MCF 10A (cell line): ENCODE results near the gene BAMBI. TPM values are rescaled to one million over a fixed set of nuclear protein-coding genes. Genes with fewer than 3 reads are reported as not detected.

Experiments used
- BruUV-seq: library from RNA; stranded (reverse); fragments of 400-500 nt; replicated peaks from 2 replicates; lab custom pipeline; 2021; lab: Mats Ljungman, UMichigan
- CTCF ChIA-PET: fragments of 300-600 bp; sonication (Branson Sonifier 250); formaldehyde crosslinking; extraction: SDS; loops from one replicate; lab custom pipeline; 2021; ENCODE audit warnings: antibody characterized with exemption, inconsistent platforms; lab: Yijun Ruan, JAX
- POLR2A ChIA-PET: fragments of 300-600, 350-650 bp; sonication (Branson Sonifier 250); formaldehyde crosslinking; extraction: SDS; loops from one replicate; lab custom pipeline; 2020; ENCODE audit warnings: antibody characterized with exemption, inconsistent platforms; lab: Yijun Ruan, JAX
- DNase-seq: peaks from one replicate; pipeline ENCODE4 v3.0.0-alpha.2; 2018; ENCODE audit not compliant: unreplicated experiment
- H3K27ac Mint-ChIP-seq: one replicate; pipeline ENCODE4 v1.8.0; 2022; ENCODE audit warnings: mild to moderate bottlenecking, low read depth, mixed read lengths; ENCODE audit not compliant: unreplicated experiment
- H3K27me3 Mint-ChIP-seq: one replicate; pipeline ENCODE4 v1.8.0; 2022; ENCODE audit warnings: mixed read lengths; ENCODE audit not compliant: insufficient read depth, unreplicated experiment
- H3K36me3 Mint-ChIP-seq: one replicate; pipeline ENCODE4 v1.8.0; 2022; ENCODE audit warnings: mild to moderate bottlenecking, moderate library complexity, mixed read lengths; ENCODE audit not compliant: insufficient read depth, unreplicated experiment
- H3K4me1 Mint-ChIP-seq: one replicate; pipeline ENCODE4 v1.8.0; 2022; ENCODE audit warnings: mixed read lengths; ENCODE audit not compliant: insufficient read depth, unreplicated experiment
- H3K4me3 Mint-ChIP-seq: one replicate; pipeline ENCODE4 v1.8.0; 2022; ENCODE audit warnings: mild to moderate bottlenecking, moderate library complexity, mixed read lengths; ENCODE audit not compliant: unreplicated experiment
- H3K9me3 Mint-ChIP-seq: one replicate; pipeline ENCODE4 v1.8.0; 2022; ENCODE audit warnings: mixed read lengths; ENCODE audit not compliant: unreplicated experiment
- intact Hi-C: fragments of 100-400 bp; cut with micrococcal nuclease; formaldehyde crosslinking; loops from 2 replicates; pipeline ENCODE4 v1.14.1; 2022
- total RNA-seq: library from RNA; stranded (reverse); gene quantifications from 2 replicates; pipeline ENCODE4 v1.2.3, GENCODE V29; 2022
- TF ChIP-seq, protein P1 (sequence below): fragments of 200-600 bp; IDR thresholded peaks from one replicate; pipeline ENCODE4 v1.8.0; 2022; ENCODE audit warnings: antibody characterized with exemption, mild to moderate bottlenecking; ENCODE audit not compliant: unreplicated experiment

The BAMBI gene
- total RNA-seq, 1 experiment from 2014 or later, result 31.6 TPM

DNA sequence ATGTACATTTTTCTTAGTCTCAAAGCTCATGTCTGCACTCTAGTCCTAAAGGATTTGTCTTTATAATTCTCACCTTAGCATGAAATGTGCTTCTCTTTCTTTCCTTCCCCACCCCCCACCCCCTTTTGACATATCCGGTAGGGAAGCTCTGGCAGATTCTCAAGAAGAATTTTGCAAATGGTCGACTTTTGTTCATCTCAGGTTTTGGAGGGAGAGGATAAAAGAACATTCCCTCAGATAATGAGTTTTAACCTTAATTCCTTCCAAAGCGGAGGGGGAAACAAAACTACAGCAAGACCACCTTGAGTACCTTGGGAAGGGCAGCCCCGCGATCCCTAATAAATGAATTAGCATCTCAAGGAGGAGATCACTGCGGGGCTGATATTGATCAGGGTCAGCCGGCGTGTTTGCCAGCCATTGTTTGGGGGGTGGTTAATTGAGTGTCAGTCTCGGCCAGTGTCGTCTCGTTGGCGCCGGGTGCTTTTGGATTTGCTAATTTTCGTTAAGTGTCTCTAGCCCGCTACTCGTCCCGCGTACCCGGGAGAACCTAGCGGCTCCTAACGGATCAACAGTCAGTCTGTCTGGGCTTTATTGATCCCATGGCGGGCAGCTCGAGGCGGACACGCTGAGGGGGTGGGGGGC is 874 bp upstream of the BAMBI start:
- POLR2A ChIA-PET, result interaction anchor here (0.7 to 2.1 kb wide), 5 partner anchors 12 to 459 kb away, joined by 3 to 9 read pairs (median 3); no protein-coding TSS in a partner anchor
- peaks cover 6% of the 10 kb centered on the region for H3K4me1 Mint-ChIP-seq
- CTCF ChIA-PET, result interaction anchor here (0.6 to 2.1 kb wide), 7 partner anchors 311 to 626 kb away, joined by 3 to 10 read pairs (median 3); no protein-coding TSS in a partner anchor
- no peaks in the 10 kb centered on the region for H3K9me3 Mint-ChIP-seq
- H3K4me3 Mint-ChIP-seq, result peak overlapping the region; percentile 91
- no peak overlapping the region for H3K27ac Mint-ChIP-seq
- DNase-seq, result no peak
- TF ChIP-seq, protein P1, sequence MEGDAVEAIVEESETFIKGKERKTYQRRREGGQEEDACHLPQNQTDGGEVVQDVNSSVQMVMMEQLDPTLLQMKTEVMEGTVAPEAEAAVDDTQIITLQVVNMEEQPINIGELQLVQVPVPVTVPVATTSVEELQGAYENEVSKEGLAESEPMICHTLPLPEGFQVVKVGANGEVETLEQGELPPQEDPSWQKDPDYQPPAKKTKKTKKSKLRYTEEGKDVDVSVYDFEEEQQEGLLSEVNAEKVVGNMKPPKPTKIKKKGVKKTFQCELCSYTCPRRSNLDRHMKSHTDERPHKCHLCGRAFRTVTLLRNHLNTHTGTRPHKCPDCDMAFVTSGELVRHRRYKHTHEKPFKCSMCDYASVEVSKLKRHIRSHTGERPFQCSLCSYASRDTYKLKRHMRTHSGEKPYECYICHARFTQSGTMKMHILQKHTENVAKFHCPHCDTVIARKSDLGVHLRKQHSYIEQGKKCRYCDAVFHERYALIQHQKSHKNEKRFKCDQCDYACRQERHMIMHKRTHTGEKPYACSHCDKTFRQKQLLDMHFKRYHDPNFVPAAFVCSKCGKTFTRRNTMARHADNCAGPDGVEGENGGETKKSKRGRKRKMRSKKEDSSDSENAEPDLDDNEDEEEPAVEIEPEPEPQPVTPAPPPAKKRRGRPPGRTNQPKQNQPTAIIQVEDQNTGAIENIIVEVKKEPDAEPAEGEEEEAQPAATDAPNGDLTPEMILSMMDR, result no peak
- H3K27me3 Mint-ChIP-seq, result peaks cover 12% of the 10 kb centered on the region
- intact Hi-C loops, result loop anchor here (5.0 kb wide), 3 partner anchors 216 to 566 kb away; no protein-coding TSS in a partner anchor
- BruUV-seq, result no TSS peak
- H3K36me3 Mint-ChIP-seq, result no peaks in the 10 kb centered on the region

DNA sequence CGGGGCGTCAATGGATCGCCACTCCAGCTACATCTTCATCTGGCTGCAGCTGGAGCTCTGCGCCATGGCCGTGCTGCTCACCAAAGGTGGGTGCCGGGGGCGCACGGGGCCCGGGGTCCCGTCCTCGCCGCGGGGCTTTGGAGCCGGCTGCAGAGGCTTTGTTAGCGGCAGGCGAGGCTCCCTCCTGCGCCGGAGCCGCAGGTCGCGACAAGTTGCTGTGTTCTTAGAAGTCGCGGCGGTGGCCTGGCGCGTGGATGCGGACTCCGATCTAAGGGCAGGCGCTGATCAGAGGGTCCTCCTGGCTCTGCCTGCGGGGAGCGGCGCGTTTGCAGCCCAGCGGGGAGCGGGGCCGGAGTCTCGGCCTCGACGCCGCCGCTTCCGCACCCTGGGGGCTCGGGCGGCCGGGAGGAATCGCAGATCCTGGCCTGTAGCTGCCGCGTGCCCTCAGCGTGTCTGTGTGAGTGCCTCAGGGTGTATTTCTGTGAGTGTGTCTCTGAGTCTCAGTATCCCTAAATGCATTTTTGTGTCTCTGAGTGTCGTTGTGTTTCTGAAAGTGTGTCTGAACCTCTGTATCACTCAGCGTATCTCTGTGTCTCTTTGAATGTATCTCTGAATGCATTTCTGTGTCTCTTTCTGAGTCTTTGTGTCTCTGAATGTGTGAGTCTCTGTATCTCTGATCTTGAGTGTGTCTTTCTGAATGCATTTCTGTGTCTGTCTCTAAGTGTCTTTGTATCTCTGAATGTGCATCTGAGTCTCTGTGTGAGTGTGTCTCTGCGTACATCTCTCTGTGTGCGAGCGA is 766 bp downstream of the BAMBI start:
- H3K27ac Mint-ChIP-seq, result peak overlapping the region; percentile 57
- no peaks in the 10 kb centered on the region for H3K9me3 Mint-ChIP-seq
- H3K27me3 Mint-ChIP-seq, result peaks cover 12% of the 10 kb centered on the region
- ChIA-PET POLR2A (interaction anchor here (0.5 to 2.2 kb wide), 9 partner anchors 32 to 628 kb away, joined by 3 to 13 read pairs (median 3); no protein-coding TSS in a partner anchor), CTCF (interaction anchor here (0.6 to 2.1 kb wide), 8 partner anchors 14 to 580 kb away, joined by 3 to 10 read pairs (median 3); no protein-coding TSS in a partner anchor)
- DNase-seq, result peak; percentile 44
- intact Hi-C loops, result loop anchor here (1.0 to 5.0 kb wide), 6 partner anchors 214 to 626 kb away; no protein-coding TSS in a partner anchor
- H3K4me1 Mint-ChIP-seq, result peaks cover 7% of the 10 kb centered on the region
- peak overlapping the region; percentile 91 for H3K4me3 Mint-ChIP-seq
- TF ChIP-seq, protein P1, result no peak
- peaks cover 12% of the 10 kb centered on the region for H3K36me3 Mint-ChIP-seq
- BruUV-seq, result no TSS peak

DNA sequence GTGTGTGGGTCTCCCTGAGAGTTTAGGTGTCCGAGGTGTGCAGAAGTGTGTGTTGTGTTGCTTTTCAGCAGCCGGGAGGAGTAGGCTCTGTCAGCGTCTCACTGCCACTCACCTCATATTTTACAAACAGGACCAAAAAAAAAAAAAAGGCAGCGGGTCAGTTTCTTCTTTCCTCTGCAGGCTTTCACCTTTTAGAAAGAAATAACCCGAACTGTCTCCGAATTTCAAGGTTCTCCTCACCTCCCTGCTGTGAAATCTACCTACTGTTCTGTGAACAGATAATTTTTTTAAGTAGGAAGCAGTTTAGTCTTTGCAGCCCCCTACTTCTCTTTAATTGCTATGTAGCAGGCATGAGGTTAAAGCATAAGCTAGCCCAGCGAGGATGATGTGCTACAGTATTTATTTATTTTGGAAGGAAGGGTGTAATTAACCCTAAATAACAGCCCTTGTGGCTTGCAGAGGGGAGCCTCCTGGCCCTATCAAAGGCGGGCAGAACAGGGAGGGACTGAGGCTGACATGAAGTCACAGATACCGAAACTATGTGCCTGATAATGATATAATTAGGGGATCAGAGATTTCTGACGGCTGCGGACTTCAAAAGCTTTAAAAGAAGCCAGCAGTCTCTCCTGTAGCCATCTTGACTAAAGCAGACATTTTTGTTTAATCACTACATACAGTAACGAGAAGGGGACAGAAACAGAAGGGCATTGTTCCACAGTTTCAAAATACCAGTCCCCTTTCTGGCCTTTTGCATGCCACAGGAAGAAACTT is 1.6 kb downstream of the BAMBI start:
- H3K4me3 Mint-ChIP-seq, result peak overlapping the region; percentile 91
- H3K36me3 Mint-ChIP-seq, result peaks cover 12% of the 10 kb centered on the region
- TSS peak; percentile 52 for BruUV-seq
- TF ChIP-seq, protein P1, result no peak
- peaks cover 12% of the 10 kb centered on the region for H3K27me3 Mint-ChIP-seq
- peaks cover 7% of the 10 kb centered on the region for H3K4me1 Mint-ChIP-seq
- DNase-seq, result peak; percentile 35
- intact Hi-C loops, result loop anchor here (5.0 kb wide), 3 partner anchors 213 to 563 kb away; no protein-coding TSS in a partner anchor
- peak overlapping the region; percentile 57 for H3K27ac Mint-ChIP-seq
- CTCF ChIA-PET, result interaction anchor here (0.6 to 4.3 kb wide), 10 partner anchors 15 to 469 kb away, joined by 3 to 17 read pairs (median 4); no protein-coding TSS in a partner anchor
- no peaks in the 10 kb centered on the region for H3K9me3 Mint-ChIP-seq
- POLR2A ChIA-PET, result interaction anchor here (1.1 to 2.2 kb wide), 5 partner anchors 56 to 450 kb away, joined by 4 to 13 read pairs (median 5); no protein-coding TSS in a partner anchor
